Measurements from ENCODE around the gene RAB3IL1. TPM values are rescaled to one million over a fixed set of nuclear protein-coding genes. Genes with fewer than 3 reads are reported as not detected.

Gene RAB3IL1
- total and polyA plus RNA-seq, 2 experiments from 2014 or later: 8.3 to 11.6 TPM

- TF ChIP-seq, protein P1, sequence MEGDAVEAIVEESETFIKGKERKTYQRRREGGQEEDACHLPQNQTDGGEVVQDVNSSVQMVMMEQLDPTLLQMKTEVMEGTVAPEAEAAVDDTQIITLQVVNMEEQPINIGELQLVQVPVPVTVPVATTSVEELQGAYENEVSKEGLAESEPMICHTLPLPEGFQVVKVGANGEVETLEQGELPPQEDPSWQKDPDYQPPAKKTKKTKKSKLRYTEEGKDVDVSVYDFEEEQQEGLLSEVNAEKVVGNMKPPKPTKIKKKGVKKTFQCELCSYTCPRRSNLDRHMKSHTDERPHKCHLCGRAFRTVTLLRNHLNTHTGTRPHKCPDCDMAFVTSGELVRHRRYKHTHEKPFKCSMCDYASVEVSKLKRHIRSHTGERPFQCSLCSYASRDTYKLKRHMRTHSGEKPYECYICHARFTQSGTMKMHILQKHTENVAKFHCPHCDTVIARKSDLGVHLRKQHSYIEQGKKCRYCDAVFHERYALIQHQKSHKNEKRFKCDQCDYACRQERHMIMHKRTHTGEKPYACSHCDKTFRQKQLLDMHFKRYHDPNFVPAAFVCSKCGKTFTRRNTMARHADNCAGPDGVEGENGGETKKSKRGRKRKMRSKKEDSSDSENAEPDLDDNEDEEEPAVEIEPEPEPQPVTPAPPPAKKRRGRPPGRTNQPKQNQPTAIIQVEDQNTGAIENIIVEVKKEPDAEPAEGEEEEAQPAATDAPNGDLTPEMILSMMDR (IDR thresholded peaks at IDR 0.05; ENCODE audit: low read depth, low read length): no peak
- Histone ChIP-seq H3K27ac (no peak overlapping the region), H3K36me3 (no peaks in the 10 kb centered on the region), H3K4me1 (ENCODE audit: low read depth) (peaks cover 27% of the 10 kb centered on the region), H3K4me3 (no peak overlapping the region), H3K9me3 (ENCODE audit: low read depth) (no peaks in the 10 kb centered on the region), H3K27me3 (no peaks in the 10 kb centered on the region)
- DNase-seq (ENCODE audit: low read depth in 1 of 2, low spot score in 1 of 2): no peak
These were observed 44.3 kb downstream of the RAB3IL1 start for GRCh38 chr11:61872935-61873565.

GRCh38 chr11:61871158-61871597, 46.2 kb downstream of the RAB3IL1 start:
- TF ChIP-seq, protein P1 (IDR thresholded peaks at IDR 0.05; ENCODE audit: low read depth, low read length): peak; percentile 92
- Histone ChIP-seq H3K27ac (no peak overlapping the region), H3K27me3 (no peaks in the 10 kb centered on the region), H3K4me1 (ENCODE audit: low read depth) (peaks cover 27% of the 10 kb centered on the region), H3K4me3 (no peak overlapping the region), H3K9me3 (ENCODE audit: low read depth) (no peaks in the 10 kb centered on the region), H3K36me3 (no peaks in the 10 kb centered on the region)
- peak; percentile 84 to 89 for DNase-seq (ENCODE audit: low read depth in 1 of 2, low spot score in 1 of 2)

DNA sequence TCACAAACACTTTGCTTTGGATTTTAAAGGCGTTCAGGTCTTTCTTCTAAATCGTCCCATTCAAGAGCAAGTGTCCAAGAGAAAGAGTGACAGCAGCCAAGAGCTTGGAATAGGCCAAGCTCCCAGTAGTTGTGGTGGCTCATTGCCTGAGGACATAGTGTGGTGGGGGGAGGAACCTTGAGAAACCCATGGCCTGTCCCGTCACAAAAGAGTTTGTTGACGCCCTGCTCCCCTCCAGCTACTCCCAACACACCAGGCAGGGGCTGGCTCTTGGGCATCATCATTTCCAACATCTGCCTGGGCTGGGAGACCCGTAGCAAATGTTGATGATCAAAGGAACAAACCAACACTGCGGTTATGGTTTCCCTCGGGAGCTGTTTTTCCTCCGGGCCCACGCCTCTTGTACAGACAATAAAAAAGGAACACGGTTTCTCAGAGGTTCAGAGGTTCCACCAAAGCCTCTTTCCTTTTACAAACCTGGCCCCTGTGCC, 46.8 kb downstream of the RAB3IL1 start:
- Histone ChIP-seq H3K4me1 (ENCODE audit: low read depth) (peaks cover 27% of the 10 kb centered on the region), H3K27me3 (no peaks in the 10 kb centered on the region), H3K9me3 (ENCODE audit: low read depth) (no peaks in the 10 kb centered on the region), H3K4me3 (no peak overlapping the region), H3K27ac (peak overlapping the region; percentile 72), H3K36me3 (no peaks in the 10 kb centered on the region)
- peak in 1 of 2 donors; percentile 50 for DNase-seq (ENCODE audit: low read depth in 1 of 2, low spot score in 1 of 2)
- TF ChIP-seq, protein P1 (IDR thresholded peaks at IDR 0.05; ENCODE audit: low read depth, low read length): no peak

- H3K9me3 ChIP-seq (ENCODE audit: low read depth): no peaks in the 10 kb centered on the region
- H3K4me3 ChIP-seq: no peak overlapping the region
- peak; percentile 10 to 52 for DNase-seq (ENCODE audit: low read depth in 1 of 2, low spot score in 1 of 2)
- TF ChIP-seq, protein P1 (IDR thresholded peaks at IDR 0.05; ENCODE audit: low read depth, low read length): no peak
- H3K4me1 ChIP-seq (ENCODE audit: low read depth): peaks cover 27% of the 10 kb centered on the region
- no peaks in the 10 kb centered on the region for H3K36me3 ChIP-seq
- H3K27ac ChIP-seq: peak overlapping the region; percentile 72
- no peaks in the 10 kb centered on the region for H3K27me3 ChIP-seq
These were observed 47.5 kb downstream of the RAB3IL1 start for GRCh38 chr11:61869708-61870451.

DNA sequence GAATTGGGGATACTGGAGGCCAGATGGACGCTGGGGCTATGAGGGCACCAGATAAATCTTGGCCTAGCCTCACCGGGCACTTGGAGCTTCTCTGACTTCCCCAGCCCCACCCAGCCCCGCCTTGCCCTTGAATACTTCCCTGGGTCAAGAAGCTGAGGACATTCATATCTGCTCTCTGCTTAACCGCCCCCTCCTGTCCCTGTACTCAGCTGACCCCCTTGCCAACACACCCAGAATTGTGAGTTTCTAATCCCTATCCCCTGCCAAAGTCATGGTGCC, 48.0 kb downstream of the RAB3IL1 start:
- H3K27me3 ChIP-seq: no peaks in the 10 kb centered on the region
- peak overlapping the region; percentile 72 for H3K27ac ChIP-seq
- H3K4me3 ChIP-seq: no peak overlapping the region
- H3K4me1 ChIP-seq (ENCODE audit: low read depth): peaks cover 27% of the 10 kb centered on the region
- no peaks in the 10 kb centered on the region for H3K36me3 ChIP-seq
- TF ChIP-seq, protein P1 (IDR thresholded peaks at IDR 0.05; ENCODE audit: low read depth, low read length): no peak
- DNase-seq (ENCODE audit: low read depth in 1 of 2, low spot score in 1 of 2): no peak
- H3K9me3 ChIP-seq (ENCODE audit: low read depth): no peaks in the 10 kb centered on the region
